HepG2 (cell line): ENCODE measurements around the gene TTPAL. TPM values are rescaled to one million over a fixed set of nuclear protein-coding genes. Genes with fewer than 3 reads are reported as not detected.

Source experiments
- ASH2L ChIP-seq: fragments of 300-600, 200-600 bp; sonication (generic); IDR thresholded peaks from 2 replicates; pipeline ENCODE4 v1.7.0; 2017; ENCODE audit warnings: low read depth, mild to moderate bottlenecking, moderate library complexity, mixed read lengths, low read length; ENCODE audit not compliant: insufficient read length
- ATF6 ChIP-seq: sonication (generic); formaldehyde crosslinking; conservative IDR thresholded peaks from 2 replicates; pipeline ENCODE4 v1.4.0; 2020; ENCODE audit warnings: missing genetic modification reagents
- CEBPB ChIP-seq: IDR thresholded peaks from 2 replicates; pipeline ENCODE4 v1.6.1; 2011; ENCODE audit warnings: low read depth, low read length, improper control_type of control experiment, borderline replicate concordance
- FOXO1 ChIP-seq: sonication (generic); formaldehyde crosslinking; IDR thresholded peaks from 2 replicates; pipeline ENCODE4 v1.4.0; 2020; ENCODE audit warnings: missing genetic modification reagents
- IKZF5 ChIP-seq: IDR thresholded peaks from 2 replicates; pipeline ENCODE4 v1.6.1; 2018; ENCODE audit warnings: missing genetic modification reagents, mild to moderate bottlenecking, missing compliant biosample characterization
- KDM6A ChIP-seq: IDR thresholded peaks from 2 replicates; pipeline ENCODE4 v1.6.1; 2016; ENCODE audit warnings: low read depth
- MIER2 ChIP-seq: IDR thresholded peaks from 2 replicates; pipeline ENCODE4 v1.6.1; 2016; ENCODE audit warnings: missing biosample characterization, missing genetic modification reagents
- SATB2 ChIP-seq: sonication (generic); formaldehyde crosslinking; IDR thresholded peaks from 2 replicates; pipeline ENCODE4 v1.5.0; 2020; ENCODE audit warnings: missing genetic modification reagents
- SRF ChIP-seq: IDR thresholded peaks from 2 replicates; pipeline ENCODE4 v1.6.1; 2011; ENCODE audit warnings: mild to moderate bottlenecking, low read depth, low read length, moderate library complexity
- TBX3 ChIP-seq: fragments of 450-650 bp; IDR thresholded peaks from 2 replicates; pipeline ENCODE4 v1.6.1; 2017; ENCODE audit warnings: antibody characterized with exemption, mild to moderate bottlenecking, inconsistent platforms, borderline replicate concordance
- TGIF2 ChIP-seq: IDR thresholded peaks from 2 replicates; pipeline ENCODE4 v1.6.1; 2016; ENCODE audit warnings: control low read depth, missing compliant biosample characterization
- ZBTB33 ChIP-seq: sonication (generic); formaldehyde crosslinking; IDR thresholded peaks from 2 replicates; pipeline ENCODE4 v1.4.0; 2020; ENCODE audit warnings: missing genetic modification reagents
- ZBTB7A ChIP-seq: sonication (generic); formaldehyde crosslinking; IDR thresholded peaks from 2 replicates; pipeline ENCODE4 v1.8.0; 2022; ENCODE audit warnings: mild to moderate bottlenecking, missing genetic modification reagents
- ZNF224 ChIP-seq: sonication (generic); formaldehyde crosslinking; IDR thresholded peaks from 2 replicates; pipeline ENCODE4 v1.5.0; 2020; ENCODE audit warnings: mild to moderate bottlenecking, missing genetic modification reagents
- ZNF253 ChIP-seq: sonication (generic); formaldehyde crosslinking; IDR thresholded peaks from 2 replicates; pipeline ENCODE4 v1.8.0; 2022; ENCODE audit warnings: mild to moderate bottlenecking, missing genetic modification reagents, borderline replicate concordance
- ZNF282 ChIP-seq: fragments of 450-650 bp; IDR thresholded peaks from 2 replicates; pipeline ENCODE4 v1.6.1; 2018; ENCODE audit not compliant: partially characterized antibody
- ZNF589 ChIP-seq: sonication (generic); formaldehyde crosslinking; conservative IDR thresholded peaks from 2 replicates; pipeline ENCODE4 v1.8.0; 2022; ENCODE audit warnings: mild to moderate bottlenecking, moderate library complexity, missing genetic modification reagents
- ZNF639 ChIP-seq: conservative IDR thresholded peaks from 2 replicates; pipeline ENCODE4 v1.6.1; 2018; ENCODE audit warnings: missing genetic modification reagents
- ZNF766 ChIP-seq: sonication (generic); formaldehyde crosslinking; IDR thresholded peaks from 2 replicates; pipeline ENCODE4 v1.5.0; 2020; ENCODE audit warnings: missing genetic modification reagents, borderline replicate concordance
- ZNF800 ChIP-seq: sonication (generic); formaldehyde crosslinking; IDR thresholded peaks from 2 replicates; pipeline ENCODE4 v1.4.0; 2020; ENCODE audit warnings: missing genetic modification reagents
- ZZZ3 ChIP-seq: sonication (generic); formaldehyde crosslinking; IDR thresholded peaks from 2 replicates; pipeline ENCODE4 v1.4.0; 2020; ENCODE audit warnings: missing genetic modification reagents, mild to moderate bottlenecking, borderline replicate concordance
- polyA plus RNA-seq, 8 experiments: library from polyadenylated mRNA; depleted of rRNA in 3 of 8; stranded (reverse) in 7 of 8; unstranded in 1 of 8; fragments of >200 nt; fragmentation: Illumina TruSeq in 4 of 8; extraction: Trizol in 4 of 8; gene quantifications; 2 replicates each; pipeline versions ENCODE4 v1.2.1 to v1.2.3, GENCODE V29; 2011 to 2016; ENCODE audit warnings: low read depth in 4 of 8, missing spikeins in 1 of 8, mixed read lengths in 1 of 8; ENCODE audit not compliant: insufficient read depth in 1 of 8
- total RNA-seq, 5 experiments: library from RNA; depleted of rRNA; stranded (reverse); fragments of >200 nt; fragmentation: Illumina TruSeq; extraction: Trizol; gene quantifications; 2 replicates each; pipeline ENCODE4 v1.2.3, GENCODE V29; 2016; ENCODE audit warnings: low read depth in 1 of 5

TTPAL gene
- total and polyA plus RNA-seq, 2 of the 13 experiments (the other 11 are each of a cell fraction or from before 2014, with no cell fraction given) = 4.3 to 18.8 TPM

GRCh38 chr20:44461142-44461802, 14.4 kb upstream of the TTPAL start (continued):
- TF ChIP-seq ZBTB7A (CRISPR knock-in tag) (no peak), ZZZ3 (CRISPR knock-in tag) (no peak), MIER2 (CRISPR knock-in tag) (no peak), TBX3 (no peak; the same call in 1 of the 2 replicates), ZNF766 (CRISPR knock-in tag) (no peak), IKZF5 (CRISPR knock-in tag) (no peak; the same call in 1 of the 2 replicates), ZNF253 (CRISPR knock-in tag) (no peak), ZNF800 (CRISPR knock-in tag) (0 out of 2 replicates have a peak, but pooled peaks have one; percentile 23), ZNF639 (CRISPR knock-in tag) (no peak), TGIF2 (CRISPR knock-in tag) (peak; percentile 61), ZNF589 (CRISPR knock-in tag) (no peak), ZNF224 (CRISPR knock-in tag) (no peak), ZBTB33 (no peak), SATB2 (no peak), FOXO1 (CRISPR knock-in tag) (peak; percentile 14; the same call in 1 of the 2 replicates), CEBPB (no peak), ZNF282 (no peak), ASH2L (peak; percentile 31), KDM6A (no peak), SRF (no peak), ATF6 (CRISPR knock-in tag) (no peak)
